ENCODE data around the gene ADAMTS9.

GRCh38 chr3:64604313-64604712 lies 83.5 kb downstream of the ADAMTS9 start:
- TF ChIP-seq POLR2AphosphoS5 (IDR thresholded peaks at IDR 0.05) (no peak), CTCF (IDR thresholded peaks at IDR 0.05) (no peak), POLR2A (IDR thresholded peaks at IDR 0.05) (no peak), EP300 (IDR thresholded peaks at IDR 0.05; ENCODE audit: low read depth) (no peak)
